ENCODE data around the gene TMEM132D. TPM values are rescaled to one million over a fixed set of nuclear protein-coding genes. Genes with fewer than 3 reads are reported as not detected.
"Not testable (repeated sequence)": the region's sequence is repeated elsewhere in the genome, so short reads cannot be mapped to it uniquely, and the experiment has no call there.

Gene TMEM132D
- total and polyA plus RNA-seq, 2 of the 4 experiments (the other 2 are of a cell fraction) = not detected

- H3K79me1 ChIP-seq (ENCODE audit: low read depth in 1 of 2, low read length in 2 of 2); H4K91ac ChIP-seq (ENCODE audit: insufficient read depth, low read depth, low read length); POLR2A ChIA-PET (ENCODE audit: unreplicated experiment); H3K14ac ChIP-seq (replicated peaks; ENCODE audit: low read depth, low read length); in situ Hi-C loops (cut with MboI; ENCODE audit: low sequenced_read_pairs); H2AFZ ChIP-seq (replicated peaks; ENCODE audit: low read length, poor library complexity); H3K36me3 ChIP-seq (ENCODE audit: control insufficient read depth, insufficient read depth, low read length); ATAC-seq (ENCODE audit: low read depth); H4K5ac ChIP-seq (ENCODE audit: low read depth, low read length); H3K56ac ChIP-seq (ENCODE audit: extremely low read depth, insufficient read depth, low read length); H2BK5ac ChIP-seq (ENCODE audit: low read depth, low read length, poor library complexity, severe bottlenecking); intact Hi-C loops (cut with micrococcal nuclease); H2BK15ac ChIP-seq (ENCODE audit: low read depth, low read length); H3K18ac ChIP-seq (ENCODE audit: low read depth, low read length); H4K20me1 ChIP-seq (ENCODE audit: insufficient read depth, low read length); DNase-seq; H2BK20ac ChIP-seq (ENCODE audit: low read depth, low read length); H2AK9ac ChIP-seq (replicated peaks; ENCODE audit: low read depth, low read length, poor library complexity); H3K4me1 ChIP-seq (ENCODE audit: control insufficient read depth, insufficient read depth, low read length); BruUV-seq (replicated peaks); CTCF ChIA-PET; dilution Hi-C loops (cut with HindIII; ENCODE audit: low sequenced_read_pairs, unreplicated experiment); H3K23ac ChIP-seq (ENCODE audit: low read depth, low read length); H3K27me3 ChIP-seq (ENCODE audit: control insufficient read depth, insufficient read depth, low read length); H3K9me1 ChIP-seq (ENCODE audit: insufficient read depth, low read length); H3K4ac ChIP-seq (ENCODE audit: low read depth, low read length); H2BK120ac ChIP-seq (ENCODE audit: low read depth, low read length); H3K27ac ChIP-seq (ENCODE audit: insufficient read depth, low read length); H3K9ac ChIP-seq (ENCODE audit: low read depth, low read length); H3K4me2 ChIP-seq (ENCODE audit: low read depth, low read length); H2AK5ac ChIP-seq (ENCODE audit: low read depth, low read length); H3K4me3 ChIP-seq (ENCODE audit: insufficient read depth, low read depth, low read length); H4K8ac ChIP-seq (ENCODE audit: low read depth in 2 of 2, low read length in 2 of 2): not testable (repeated sequence)
- peaks cover 32% of the 10 kb centered on the region for H3K9me3 ChIP-seq (ENCODE audit: control insufficient read depth, insufficient read depth, low read length)
- WGBS, 2 experiments (ENCODE audit: extremely low coverage in 2 of 2, insufficient read length in 1 of 2) = no CpG with 5 or more reads among the region's 2 CpGs
Observed at GRCh38 chr12:129549020-129549419, 354.8 kb downstream of the TMEM132D start.
